Body of pancreas (tissue), 4 donors: Measurements from ENCODE around the gene CD160.
"Not testable (repeated sequence)": the region's sequence is repeated elsewhere in the genome, so short reads cannot be mapped to it uniquely, and the experiment has no call there.

Experiments used
- POLR2A ChIP-seq, 3 donors: fragments of 450-650 bp; IDR thresholded peaks; one replicate each; pipeline ENCODE4 v1.6.1; 2016; ENCODE audit warnings: antibody characterized with exemption in 3 of 3, mild to moderate bottlenecking in 2 of 3
- TF ChIP-seq, protein P1 (sequence below), 7 experiments: fragments of 450-650 bp in 4 of 7; fragments of 200-600 bp in 3 of 7; sonication (generic) in 3 of 7; IDR thresholded peaks; one replicate each; pipeline ENCODE4 v1.5.1; 2016 to 2019; ENCODE audit warnings: antibody characterized with exemption in 7 of 7

DNA sequence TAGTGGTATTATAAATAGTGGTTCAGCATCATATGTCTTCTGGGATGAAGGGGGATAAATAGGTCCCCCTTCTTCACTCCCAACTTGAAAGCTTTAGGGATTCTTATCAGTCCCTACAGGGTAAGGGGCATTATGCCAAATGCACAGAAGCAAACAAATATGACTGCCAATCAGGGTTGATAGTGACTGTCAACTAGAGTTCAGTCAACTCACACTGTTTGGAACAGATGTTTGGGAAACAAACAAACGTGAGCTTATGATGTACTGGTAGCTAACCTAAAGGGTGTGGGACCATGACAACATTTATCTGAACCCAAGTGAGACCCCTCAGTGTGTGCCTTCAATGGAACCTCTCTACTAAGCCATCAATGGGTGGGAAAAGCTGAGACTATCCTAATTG, 46.1 kb upstream of the CD160 start:
- TF ChIP-seq, protein P1, sequence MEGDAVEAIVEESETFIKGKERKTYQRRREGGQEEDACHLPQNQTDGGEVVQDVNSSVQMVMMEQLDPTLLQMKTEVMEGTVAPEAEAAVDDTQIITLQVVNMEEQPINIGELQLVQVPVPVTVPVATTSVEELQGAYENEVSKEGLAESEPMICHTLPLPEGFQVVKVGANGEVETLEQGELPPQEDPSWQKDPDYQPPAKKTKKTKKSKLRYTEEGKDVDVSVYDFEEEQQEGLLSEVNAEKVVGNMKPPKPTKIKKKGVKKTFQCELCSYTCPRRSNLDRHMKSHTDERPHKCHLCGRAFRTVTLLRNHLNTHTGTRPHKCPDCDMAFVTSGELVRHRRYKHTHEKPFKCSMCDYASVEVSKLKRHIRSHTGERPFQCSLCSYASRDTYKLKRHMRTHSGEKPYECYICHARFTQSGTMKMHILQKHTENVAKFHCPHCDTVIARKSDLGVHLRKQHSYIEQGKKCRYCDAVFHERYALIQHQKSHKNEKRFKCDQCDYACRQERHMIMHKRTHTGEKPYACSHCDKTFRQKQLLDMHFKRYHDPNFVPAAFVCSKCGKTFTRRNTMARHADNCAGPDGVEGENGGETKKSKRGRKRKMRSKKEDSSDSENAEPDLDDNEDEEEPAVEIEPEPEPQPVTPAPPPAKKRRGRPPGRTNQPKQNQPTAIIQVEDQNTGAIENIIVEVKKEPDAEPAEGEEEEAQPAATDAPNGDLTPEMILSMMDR (IDR thresholded peaks at IDR 0.05): not testable (repeated sequence)
- not testable (repeated sequence) for TF ChIP-seq POLR2A (IDR thresholded peaks at IDR 0.05)
